HepG2 (cell line): Measurements from ENCODE around the gene COX4I2. TPM values are rescaled to one million over a fixed set of nuclear protein-coding genes. Genes with fewer than 3 reads are reported as not detected.

Source experiments
- FOXC1 ChIP-seq: sonication (generic); formaldehyde crosslinking; IDR thresholded peaks from 2 replicates; pipeline ENCODE4 v1.8.0; 2022; ENCODE audit warnings: mild to moderate bottlenecking, missing genetic modification reagents, borderline replicate concordance
- JARID2 ChIP-seq: sonication (generic); formaldehyde crosslinking; IDR thresholded peaks from 2 replicates; pipeline ENCODE4 v1.8.1; 2023; ENCODE audit warnings: missing genetic modification reagents, inconsistent platforms; ENCODE audit not compliant: insufficient replicate concordance
- MEIS2 ChIP-seq: sonication (generic); formaldehyde crosslinking; IDR thresholded peaks from 2 replicates; pipeline ENCODE4 v1.9.0; 2021; ENCODE audit warnings: mild to moderate bottlenecking, missing genetic modification reagents
- NRL ChIP-seq: sonication (generic); formaldehyde crosslinking; IDR thresholded peaks from 2 replicates; pipeline ENCODE4 v1.5.0; 2020; ENCODE audit warnings: missing genetic modification reagents, mild to moderate bottlenecking, moderate library complexity, borderline replicate concordance
- POLR2A ChIP-seq, 2 experiments: IDR thresholded peaks; 2 replicates each; pipeline ENCODE4 v1.6.1; 2011; ENCODE audit warnings: low read depth in 2 of 2, low read length in 2 of 2, mild to moderate bottlenecking in 1 of 2, moderate library complexity in 1 of 2; ENCODE audit not compliant: insufficient read depth in 1 of 2
- RARA ChIP-seq: IDR thresholded peaks from 2 replicates; pipeline ENCODE4 v1.6.1; 2016; ENCODE audit warnings: missing genetic modification reagents, missing compliant biosample characterization
- SRY ChIP-seq: sonication (generic); formaldehyde crosslinking; IDR thresholded peaks from 2 replicates; pipeline ENCODE4 v1.8.0; 2022; ENCODE audit warnings: mild to moderate bottlenecking, missing genetic modification reagents
- SSRP1 ChIP-seq: IDR thresholded peaks from 2 replicates; pipeline ENCODE4 v1.6.1; 2016; ENCODE audit warnings: control low read depth
- TCF12 ChIP-seq, 2 experiments: fragments of 450-650 bp in 1 of 2; sonication (generic) in 1 of 2; formaldehyde crosslinking in 1 of 2; IDR thresholded peaks; 2 replicates each; pipeline versions ENCODE4 v1.6.1 to v1.8.0; 2017 to 2022; ENCODE audit warnings: antibody characterized with exemption in 1 of 2, mild to moderate bottlenecking in 1 of 2, missing genetic modification reagents in 1 of 2, moderate library complexity in 1 of 2
- ZBTB1 ChIP-seq: sonication (generic); formaldehyde crosslinking; IDR thresholded peaks from 2 replicates; pipeline ENCODE4 v1.4.0; 2020; ENCODE audit warnings: missing genetic modification reagents, borderline replicate concordance
- ZNF331 ChIP-seq: sonication (generic); formaldehyde crosslinking; IDR thresholded peaks from 2 replicates; pipeline ENCODE4 v1.4.0; 2020; ENCODE audit warnings: missing genetic modification reagents
- ZNF512B ChIP-seq: sonication (generic); formaldehyde crosslinking; IDR thresholded peaks from 2 replicates; pipeline ENCODE4 v1.5.1; 2020; ENCODE audit warnings: missing genetic modification reagents, mild to moderate bottlenecking, borderline replicate concordance
- ZNF572 ChIP-seq: sonication (generic); formaldehyde crosslinking; IDR thresholded peaks from 2 replicates; pipeline ENCODE4 v1.5.1; 2020; ENCODE audit warnings: mild to moderate bottlenecking, missing genetic modification reagents
- ZNF580 ChIP-seq: IDR thresholded peaks from 2 replicates; pipeline ENCODE4 v1.6.1; 2016; ENCODE audit warnings: low read depth, borderline replicate concordance
- ZNF678 ChIP-seq: sonication (generic); formaldehyde crosslinking; IDR thresholded peaks from 2 replicates; pipeline ENCODE4 v1.4.0; 2020; ENCODE audit warnings: mild to moderate bottlenecking, missing genetic modification reagents
- ZSCAN12 ChIP-seq: sonication (generic); formaldehyde crosslinking; IDR thresholded peaks from 2 replicates; pipeline ENCODE4 v1.9.0; 2021; ENCODE audit warnings: mild to moderate bottlenecking, missing genetic modification reagents
- polyA plus RNA-seq, 8 experiments: library from polyadenylated mRNA; depleted of rRNA in 3 of 8; stranded (reverse) in 7 of 8; unstranded in 1 of 8; fragments of >200 nt; fragmentation: Illumina TruSeq in 4 of 8; extraction: Trizol in 4 of 8; gene quantifications; 2 replicates each; pipeline versions ENCODE4 v1.2.1 to v1.2.3, GENCODE V29; 2011 to 2016; ENCODE audit warnings: low read depth in 4 of 8, missing spikeins in 1 of 8, mixed read lengths in 1 of 8; ENCODE audit not compliant: insufficient read depth in 1 of 8
- total RNA-seq, 5 experiments: library from RNA; depleted of rRNA; stranded (reverse); fragments of >200 nt; fragmentation: Illumina TruSeq; extraction: Trizol; gene quantifications; 2 replicates each; pipeline ENCODE4 v1.2.3, GENCODE V29; 2016; ENCODE audit warnings: low read depth in 1 of 5
- TF ChIP-seq, protein P1 (sequence below): sonication (generic); formaldehyde crosslinking; IDR thresholded peaks from 2 replicates; pipeline ENCODE4 v1.5.1; 2020; ENCODE audit warnings: mild to moderate bottlenecking, moderate library complexity, missing genetic modification reagents
- TF ChIP-seq, protein P2 (sequence below): sonication (generic); formaldehyde crosslinking; IDR thresholded peaks from 2 replicates; pipeline ENCODE4 v1.4.0; 2020; ENCODE audit warnings: missing genetic modification reagents, mild to moderate bottlenecking, borderline replicate concordance
- TF ChIP-seq, protein P3 (sequence below): sonication (generic); formaldehyde crosslinking; IDR thresholded peaks from 2 replicates; pipeline ENCODE4 v1.5.1; 2020; ENCODE audit warnings: mild to moderate bottlenecking, missing genetic modification reagents

The COX4I2 gene
- total and polyA plus RNA-seq, 2 of the 13 experiments (the other 11 are each of a cell fraction or from before 2014, with no cell fraction given), result 1.1 TPM; not detected in 1

- TF ChIP-seq, protein P1, sequence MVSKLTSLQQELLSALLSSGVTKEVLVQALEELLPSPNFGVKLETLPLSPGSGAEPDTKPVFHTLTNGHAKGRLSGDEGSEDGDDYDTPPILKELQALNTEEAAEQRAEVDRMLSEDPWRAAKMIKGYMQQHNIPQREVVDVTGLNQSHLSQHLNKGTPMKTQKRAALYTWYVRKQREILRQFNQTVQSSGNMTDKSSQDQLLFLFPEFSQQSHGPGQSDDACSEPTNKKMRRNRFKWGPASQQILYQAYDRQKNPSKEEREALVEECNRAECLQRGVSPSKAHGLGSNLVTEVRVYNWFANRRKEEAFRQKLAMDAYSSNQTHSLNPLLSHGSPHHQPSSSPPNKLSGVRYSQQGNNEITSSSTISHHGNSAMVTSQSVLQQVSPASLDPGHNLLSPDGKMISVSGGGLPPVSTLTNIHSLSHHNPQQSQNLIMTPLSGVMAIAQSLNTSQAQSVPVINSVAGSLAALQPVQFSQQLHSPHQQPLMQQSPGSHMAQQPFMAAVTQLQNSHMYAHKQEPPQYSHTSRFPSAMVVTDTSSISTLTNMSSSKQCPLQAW (CRISPR knock-in tag), result peak; percentile 71
- TF ChIP-seq FOXC1 (no peak), ZSCAN12 (CRISPR knock-in tag) (0 out of 2 replicates have a peak, but pooled peaks have one; percentile 14), ZNF331 (CRISPR knock-in tag) (peak; percentile 59; the same call in 1 of the 2 replicates), POLR2A (IDR thresholded peaks at IDR 0.05; ENCODE audit: insufficient read depth in 1 of 2, low read depth in 2 of 2, low read length in 2 of 2) (peak in 1 of 2 experiments; percentile 29; a peak in 2 of 4 replicates), TCF12 (IDR thresholded peaks at IDR 0.05) (no peak), TCF12 (CRISPR knock-in tag; IDR thresholded peaks at IDR 0.05) (no peak), ZNF580 (CRISPR knock-in tag) (no peak), ZNF678 (CRISPR knock-in tag) (no peak), ZNF572 (peak; percentile 93), MEIS2 (CRISPR knock-in tag) (peak; percentile 45; the same call in 1 of the 2 replicates), SSRP1 (CRISPR knock-in tag) (peak; percentile 85), JARID2 (no peak), ZNF512B (CRISPR knock-in tag) (no peak), ZBTB1 (no peak), NRL (no peak), SRY (0 out of 2 replicates have a peak, but pooled peaks have one; percentile 51), RARA (CRISPR knock-in tag) (peak; percentile 49)
- TF ChIP-seq, protein P2, sequence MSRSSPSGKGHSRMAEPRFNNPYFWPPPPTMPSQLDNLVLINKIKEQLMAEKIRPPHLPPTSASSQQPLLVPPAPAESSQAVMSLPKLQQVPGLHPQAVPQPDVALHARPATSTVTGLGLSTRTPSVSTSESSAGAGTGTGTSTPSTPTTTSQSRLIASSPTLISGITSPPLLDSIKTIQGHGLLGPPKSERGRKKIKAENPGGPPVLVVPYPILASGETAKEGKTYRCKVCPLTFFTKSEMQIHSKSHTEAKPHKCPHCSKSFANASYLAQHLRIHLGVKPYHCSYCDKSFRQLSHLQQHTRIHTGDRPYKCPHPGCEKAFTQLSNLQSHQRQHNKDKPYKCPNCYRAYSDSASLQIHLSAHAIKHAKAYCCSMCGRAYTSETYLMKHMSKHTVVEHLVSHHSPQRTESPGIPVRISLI (CRISPR knock-in tag), result 0 out of 2 replicates have a peak, but pooled peaks have one; percentile 10
- TF ChIP-seq, protein P3, sequence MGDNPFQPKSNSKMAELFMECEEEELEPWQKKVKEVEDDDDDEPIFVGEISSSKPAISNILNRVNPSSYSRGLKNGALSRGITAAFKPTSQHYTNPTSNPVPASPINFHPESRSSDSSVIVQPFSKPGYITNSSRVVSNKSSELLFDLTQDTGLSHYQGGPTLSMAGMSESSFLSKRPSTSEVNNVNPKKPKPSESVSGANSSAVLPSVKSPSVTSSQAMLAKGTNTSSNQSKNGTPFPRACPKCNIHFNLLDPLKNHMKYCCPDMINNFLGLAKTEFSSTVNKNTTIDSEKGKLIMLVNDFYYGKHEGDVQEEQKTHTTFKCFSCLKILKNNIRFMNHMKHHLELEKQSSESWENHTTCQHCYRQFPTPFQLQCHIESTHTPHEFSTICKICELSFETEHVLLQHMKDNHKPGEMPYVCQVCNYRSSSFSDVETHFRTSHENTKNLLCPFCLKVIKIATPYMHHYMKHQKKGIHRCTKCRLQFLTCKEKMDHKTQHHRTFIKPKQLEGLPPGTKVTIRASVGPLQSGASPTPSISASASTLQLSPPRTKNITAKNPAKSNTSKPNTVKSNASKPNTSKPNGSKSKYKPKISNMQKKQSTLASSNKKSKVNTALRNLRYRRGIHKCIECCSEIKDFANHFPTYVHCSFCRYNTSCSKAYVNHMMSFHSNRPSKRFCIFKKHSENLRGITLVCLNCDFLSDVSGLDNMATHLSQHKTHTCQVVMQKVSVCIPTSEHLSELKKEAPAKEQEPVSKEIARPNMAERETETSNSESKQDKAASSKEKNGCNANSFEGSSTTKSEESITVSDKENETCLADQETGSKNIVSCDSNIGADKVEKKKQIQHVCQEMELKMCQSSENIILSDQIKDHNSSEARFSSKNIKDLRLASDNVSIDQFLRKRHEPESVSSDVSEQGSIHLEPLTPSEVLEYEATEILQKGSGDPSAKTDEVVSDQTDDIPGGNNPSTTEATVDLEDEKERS, result peak; percentile 70; the same call in 1 of the 2 replicates
These were observed 41.9 kb downstream of the COX4I2 start (continued) for GRCh38 chr20:31679357-31680285.
